ENCODE results near the gene YKT6. TPM values are rescaled to one million over a fixed set of nuclear protein-coding genes. Genes with fewer than 3 reads are reported as not detected.

Gene YKT6
- total RNA-seq, 1 experiment from 2014 or later, result 142 TPM

DNA sequence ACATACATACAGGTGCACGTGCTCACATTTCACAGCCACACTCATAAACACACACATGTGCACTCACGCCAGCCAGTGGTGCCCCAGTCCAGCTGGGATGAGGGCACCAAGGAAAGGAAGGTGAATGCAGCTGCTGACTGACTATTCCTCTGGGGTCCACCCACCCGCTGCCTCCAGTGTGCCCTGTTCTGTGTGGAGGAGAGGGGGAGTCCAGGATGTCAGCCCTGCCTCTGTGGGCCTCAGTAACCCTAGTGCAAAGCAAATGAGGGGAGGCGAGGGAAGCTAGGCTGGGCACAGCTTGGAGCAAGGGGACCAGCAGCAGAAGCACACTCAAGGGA is 57.6 kb downstream of the YKT6 start:
- H3K9me2 ChIP-seq (ENCODE audit: insufficient read depth), result no peaks in the 10 kb centered on the region
- no peaks in the 10 kb centered on the region for H3K79me2 ChIP-seq (ENCODE audit: low read depth)
- no peak overlapping the region for H3K4me3 ChIP-seq
- H3K27ac ChIP-seq, result no peak overlapping the region
- ChIA-PET POLR2A (ENCODE audit: unreplicated experiment) (no interaction called here), CTCF (interaction anchor here (2.1 kb wide), 1 partner anchor 18 kb away, joined by 18 read pairs; no protein-coding TSS in a partner anchor)
- H4K20me1 ChIP-seq (ENCODE audit: insufficient read depth), result no peaks in the 10 kb centered on the region
- no peaks in the 10 kb centered on the region for H3K9me3 ChIP-seq (ENCODE audit: insufficient read depth, low read depth)
- peaks cover 7% of the 10 kb centered on the region; the same call in 1 of the 2 replicates for H3F3A ChIP-seq (ENCODE audit: insufficient read depth, low read depth)
- BruUV-seq (replicated peaks), result no TSS peak
- no peak overlapping the region for H2AFZ ChIP-seq
- H3K4me1 ChIP-seq (replicated peaks; ENCODE audit: insufficient read depth), result peaks cover 35% of the 10 kb centered on the region
- no peaks in the 10 kb centered on the region for H3K36me3 ChIP-seq (ENCODE audit: low read depth)
- H3K4me2 ChIP-seq, result peak overlapping the region; percentile 46
- H3K27me3 ChIP-seq (ENCODE audit: insufficient read depth, low read depth), result no peaks in the 10 kb centered on the region
- TF ChIP-seq, protein P1, sequence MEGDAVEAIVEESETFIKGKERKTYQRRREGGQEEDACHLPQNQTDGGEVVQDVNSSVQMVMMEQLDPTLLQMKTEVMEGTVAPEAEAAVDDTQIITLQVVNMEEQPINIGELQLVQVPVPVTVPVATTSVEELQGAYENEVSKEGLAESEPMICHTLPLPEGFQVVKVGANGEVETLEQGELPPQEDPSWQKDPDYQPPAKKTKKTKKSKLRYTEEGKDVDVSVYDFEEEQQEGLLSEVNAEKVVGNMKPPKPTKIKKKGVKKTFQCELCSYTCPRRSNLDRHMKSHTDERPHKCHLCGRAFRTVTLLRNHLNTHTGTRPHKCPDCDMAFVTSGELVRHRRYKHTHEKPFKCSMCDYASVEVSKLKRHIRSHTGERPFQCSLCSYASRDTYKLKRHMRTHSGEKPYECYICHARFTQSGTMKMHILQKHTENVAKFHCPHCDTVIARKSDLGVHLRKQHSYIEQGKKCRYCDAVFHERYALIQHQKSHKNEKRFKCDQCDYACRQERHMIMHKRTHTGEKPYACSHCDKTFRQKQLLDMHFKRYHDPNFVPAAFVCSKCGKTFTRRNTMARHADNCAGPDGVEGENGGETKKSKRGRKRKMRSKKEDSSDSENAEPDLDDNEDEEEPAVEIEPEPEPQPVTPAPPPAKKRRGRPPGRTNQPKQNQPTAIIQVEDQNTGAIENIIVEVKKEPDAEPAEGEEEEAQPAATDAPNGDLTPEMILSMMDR (conservative IDR thresholded peaks at IDR 0.05), result no peak
- no peak for TF ChIP-seq EZH2 (IDR thresholded peaks at IDR 0.05; ENCODE audit: low read depth)
- intact Hi-C loops (cut with micrococcal nuclease; ENCODE audit: unreplicated experiment), result no loop called here
- DNase-seq, result no peak

DNA sequence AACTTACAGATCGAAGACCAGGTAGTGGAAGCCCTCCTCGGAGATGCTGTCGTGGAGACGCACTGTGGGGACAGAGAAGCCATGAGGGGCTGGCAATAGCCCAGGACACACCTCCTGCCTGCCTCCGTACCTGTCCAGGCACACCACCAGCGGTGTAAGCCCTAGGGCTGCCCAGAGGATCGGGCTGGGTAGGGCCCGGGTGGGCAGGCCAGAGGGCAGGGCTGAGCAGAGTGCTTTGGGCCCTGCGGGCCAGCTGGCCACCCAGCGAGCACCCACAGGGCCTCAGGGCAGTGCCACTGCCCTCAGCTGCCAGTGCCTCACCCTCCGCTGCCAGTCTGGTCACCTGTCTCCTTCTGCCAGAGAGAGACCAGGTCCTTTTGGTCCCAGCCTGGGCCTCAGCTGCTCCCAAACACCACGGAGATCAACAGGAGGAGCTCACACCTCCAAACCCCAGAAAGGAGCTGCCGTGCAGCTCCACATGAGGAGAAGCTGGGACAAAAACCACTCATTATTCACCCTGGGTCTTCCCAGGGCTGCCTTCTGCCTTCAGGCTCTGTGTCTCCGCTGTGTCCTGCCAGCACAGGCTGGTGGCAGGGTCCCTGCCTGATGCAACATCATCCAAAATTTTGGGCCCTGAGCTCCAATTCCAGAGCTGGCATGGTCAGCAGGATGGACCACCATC is 58.2 kb downstream of the YKT6 start:
- Histone ChIP-seq H3K4me2 (peak overlapping the region; percentile 46; the same call in 1 of the 2 replicates), H4K20me1 (ENCODE audit: insufficient read depth) (no peaks in the 10 kb centered on the region), H3K9me3 (ENCODE audit: insufficient read depth, low read depth) (no peaks in the 10 kb centered on the region), H3K79me2 (ENCODE audit: low read depth) (no peaks in the 10 kb centered on the region), H3K9me2 (ENCODE audit: insufficient read depth) (no peaks in the 10 kb centered on the region), H3K4me3 (no peak overlapping the region), H3K4me1 (replicated peaks; ENCODE audit: insufficient read depth) (peaks cover 41% of the 10 kb centered on the region), H2AFZ (no peak overlapping the region), H3K27me3 (ENCODE audit: insufficient read depth, low read depth) (no peaks in the 10 kb centered on the region), H3F3A (ENCODE audit: insufficient read depth, low read depth) (peaks cover 13% of the 10 kb centered on the region; the same call in 1 of the 2 replicates), H3K36me3 (ENCODE audit: low read depth) (no peaks in the 10 kb centered on the region), H3K27ac (no peak overlapping the region)
- ChIA-PET POLR2A (ENCODE audit: unreplicated experiment) (no interaction called here), CTCF (interaction anchor here (2.1 kb wide), 1 partner anchor 18 kb away, joined by 18 read pairs; no protein-coding TSS in a partner anchor)
- no peak for TF ChIP-seq EZH2 (IDR thresholded peaks at IDR 0.05; ENCODE audit: low read depth)
- TF ChIP-seq, protein P1 (conservative IDR thresholded peaks at IDR 0.05), result no peak
- DNase-seq, result no peak
- intact Hi-C loops (cut with micrococcal nuclease; ENCODE audit: unreplicated experiment), result no loop called here
- no TSS peak for BruUV-seq (replicated peaks)

DNA sequence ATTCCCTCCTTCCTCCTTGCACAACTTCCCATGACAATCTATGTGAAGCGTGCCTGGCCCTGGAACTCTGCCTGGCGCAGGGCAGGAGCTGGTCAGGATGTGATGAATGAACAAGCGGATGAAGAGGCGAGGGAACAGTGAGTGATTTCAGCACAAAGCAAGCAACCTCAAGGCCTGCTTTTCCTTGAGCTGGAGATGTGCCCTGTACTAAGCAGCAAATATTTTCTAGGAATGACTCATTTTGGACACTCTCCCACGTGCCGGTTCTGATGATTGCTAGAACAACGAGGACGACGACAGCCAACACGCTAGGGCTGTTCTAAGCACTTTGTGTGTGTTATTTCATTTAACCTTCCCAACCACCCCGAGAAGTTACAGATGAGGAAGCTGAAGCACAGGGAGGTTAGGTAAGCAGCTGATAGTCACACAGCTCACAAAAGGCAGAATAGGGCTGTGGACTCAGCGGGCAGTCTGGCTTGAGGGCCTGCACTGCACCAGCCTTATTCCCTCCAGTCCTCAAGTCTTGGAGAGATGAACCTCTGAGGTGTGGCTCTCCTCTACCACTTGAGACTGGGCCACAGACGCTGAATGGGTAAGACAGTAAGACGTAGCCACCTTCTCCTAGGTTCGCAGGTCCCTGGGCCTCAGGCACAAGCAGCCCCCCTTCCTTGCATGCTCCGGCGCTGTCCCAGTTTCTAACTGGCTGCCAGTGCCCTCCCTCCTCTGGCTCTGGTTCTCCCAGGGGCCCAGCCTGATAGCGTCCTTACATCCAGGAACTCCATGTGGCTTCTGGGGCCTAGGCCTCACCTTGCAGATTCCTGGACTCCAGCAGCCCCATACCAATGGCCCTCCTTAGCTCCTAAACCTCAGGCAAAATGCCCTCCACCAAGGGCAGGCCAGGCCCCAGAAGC is 59.0 kb downstream of the YKT6 start:
- Histone ChIP-seq H3K79me2 (ENCODE audit: low read depth) (no peaks in the 10 kb centered on the region), H3F3A (ENCODE audit: insufficient read depth, low read depth) (peaks cover 18% of the 10 kb centered on the region; the same call in 1 of the 2 replicates), H2AFZ (no peak overlapping the region), H3K4me2 (no peak overlapping the region), H3K4me1 (replicated peaks; ENCODE audit: insufficient read depth) (peaks cover 49% of the 10 kb centered on the region), H3K9me3 (ENCODE audit: insufficient read depth, low read depth) (no peaks in the 10 kb centered on the region), H3K27ac (no peak overlapping the region), H3K9me2 (ENCODE audit: insufficient read depth) (no peaks in the 10 kb centered on the region), H3K27me3 (ENCODE audit: insufficient read depth, low read depth) (no peaks in the 10 kb centered on the region), H4K20me1 (ENCODE audit: insufficient read depth) (no peaks in the 10 kb centered on the region), H3K4me3 (no peak overlapping the region), H3K36me3 (ENCODE audit: low read depth) (no peaks in the 10 kb centered on the region)
- ChIA-PET POLR2A (ENCODE audit: unreplicated experiment) (interaction anchor here (0.8 kb wide), 1 partner anchor 124 kb away, joined by 4 read pairs; no protein-coding TSS in a partner anchor), CTCF (no interaction called here)
- TF ChIP-seq, protein P1 (conservative IDR thresholded peaks at IDR 0.05), result no peak
- no peak for TF ChIP-seq EZH2 (IDR thresholded peaks at IDR 0.05; ENCODE audit: low read depth)
- DNase-seq, result no peak
- intact Hi-C loops (cut with micrococcal nuclease; ENCODE audit: unreplicated experiment), result no loop called here
- BruUV-seq (replicated peaks), result no TSS peak

Measured in PC-9 (cell line).